ENCODE measurements around the gene PTPN7. TPM values are rescaled to one million over a fixed set of nuclear protein-coding genes. Genes with fewer than 3 reads are reported as not detected.

Gene PTPN7
- total and polyA plus RNA-seq, 10 of the 15 experiments (the other 5 are each of a cell fraction or from before 2014, with no cell fraction given) = 7.9 to 117 (median 102) TPM

GRCh38 chr1:202121006-202121405 is 39.4 kb downstream of the PTPN7 start (continued):
- no peak for TF ChIP-seq TCF7 (IDR thresholded peaks at IDR 0.05; ENCODE audit: borderline replicate concordance)

- Histone ChIP-seq H3K27me3 (replicated peaks in 1 of 2; ENCODE audit: control insufficient read depth in 2 of 2, insufficient read depth in 2 of 2, low read length in 1 of 2) (no peaks in the 10 kb centered on the region), H3K79me2 (ENCODE audit: control insufficient read depth, insufficient read depth, low read length) (no peaks in the 10 kb centered on the region), H3K36me3 (ENCODE audit: control insufficient read depth in 2 of 2, insufficient read depth in 2 of 2, low read length in 1 of 2) (no peaks in the 10 kb centered on the region), H3K4me1 (ENCODE audit: control insufficient read depth, insufficient read depth, low read length) (peaks cover 14% of the 10 kb centered on the region), H3K9ac (ENCODE audit: control insufficient read depth, insufficient read depth, low read length) (no peak overlapping the region), H3K4me2 (ENCODE audit: control insufficient read depth, insufficient read depth) (no peak overlapping the region), H3K4me3 (no peak overlapping the region), H2AFZ (ENCODE audit: control insufficient read depth, low read depth, low read length) (no peak overlapping the region), H4K20me1 (ENCODE audit: control insufficient read depth, insufficient read depth) (no peaks in the 10 kb centered on the region), H3K27ac (ENCODE audit: control insufficient read depth, insufficient read depth) (no peak overlapping the region), H3K9me3 (replicated peaks; ENCODE audit: control insufficient read depth, insufficient read depth, low read length) (no peaks in the 10 kb centered on the region)
- ATAC-seq (no peak), DNase-seq (ENCODE audit: low read depth, low spot score) (no peak), FAIRE-seq (no peak)
- intact Hi-C loops (cut with micrococcal nuclease; ENCODE audit: unreplicated experiment) = loop anchor here (2.0 to 5.0 kb wide), 2 partner anchors 221 to 241 kb away; no protein-coding TSS in a partner anchor
- SMC1A ChIA-PET (ENCODE audit: uncharacterized antibody, unreplicated experiment) = interaction anchor here (0.6 to 5.5 kb wide), 9 partner anchors 19 to 240 kb away, joined by 3 to 67 read pairs (median 4); partner anchors contain the start of gene ELF3
- in situ Hi-C loops (cut with MboI) = no loop called here
- no TSS peak for BruUV-seq (replicated peaks)
- TF ChIP-seq, protein P1, sequence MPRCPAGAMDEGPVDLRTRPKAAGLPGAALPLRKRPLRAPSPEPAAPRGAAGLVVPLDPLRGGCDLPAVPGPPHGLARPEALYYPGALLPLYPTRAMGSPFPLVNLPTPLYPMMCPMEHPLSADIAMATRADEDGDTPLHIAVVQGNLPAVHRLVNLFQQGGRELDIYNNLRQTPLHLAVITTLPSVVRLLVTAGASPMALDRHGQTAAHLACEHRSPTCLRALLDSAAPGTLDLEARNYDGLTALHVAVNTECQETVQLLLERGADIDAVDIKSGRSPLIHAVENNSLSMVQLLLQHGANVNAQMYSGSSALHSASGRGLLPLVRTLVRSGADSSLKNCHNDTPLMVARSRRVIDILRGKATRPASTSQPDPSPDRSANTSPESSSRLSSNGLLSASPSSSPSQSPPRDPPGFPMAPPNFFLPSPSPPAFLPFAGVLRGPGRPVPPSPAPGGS (IDR thresholded peaks at IDR 0.05; ENCODE audit: borderline replicate concordance, insufficient read depth, low read depth, low read length, poor library complexity, severe bottlenecking) = no peak
- no peak for TF ChIP-seq SMC3 (IDR thresholded peaks at IDR 0.05; ENCODE audit: borderline replicate concordance, low read length)
- RAD21 ChIA-PET (ENCODE audit: unreplicated experiment) = interaction anchor here (1.1 to 5.8 kb wide), 7 partner anchors 10 to 222 kb away, joined by 3 to 76 read pairs (median 7); partner anchors contain the start of gene ELF3
- CTCF ChIA-PET = interaction anchor here (0.6 to 10.5 kb wide), 20 partner anchors 10 to 240 kb away, joined by 3 to 171 read pairs (median 5); partner anchors contain the start of genes ELF3 and RNPEP
- WGBS (ENCODE audit: insufficient coverage, insufficient replicate concordance, low lambda C conversion rate, missing lambda C conversion rate) = 55% methylated on average over 10 of the region's 10 CpGs
- POLR2A ChIA-PET = interaction anchor here (0.7 to 1.0 kb wide), 2 partner anchors 105 to 108 kb away, joined by 4 to 5 read pairs; partner anchors contain the start of gene ELF3
Observed at GRCh38 chr1:202117898-202118371, 42.5 kb downstream of the PTPN7 start.
